ENCODE data around the gene DPY19L3. TPM values are rescaled to one million over a fixed set of nuclear protein-coding genes. Genes with fewer than 3 reads are reported as not detected.

Gene DPY19L3
- total RNA-seq, 1 donor from 2014 or later, result 83.1 TPM

DNA sequence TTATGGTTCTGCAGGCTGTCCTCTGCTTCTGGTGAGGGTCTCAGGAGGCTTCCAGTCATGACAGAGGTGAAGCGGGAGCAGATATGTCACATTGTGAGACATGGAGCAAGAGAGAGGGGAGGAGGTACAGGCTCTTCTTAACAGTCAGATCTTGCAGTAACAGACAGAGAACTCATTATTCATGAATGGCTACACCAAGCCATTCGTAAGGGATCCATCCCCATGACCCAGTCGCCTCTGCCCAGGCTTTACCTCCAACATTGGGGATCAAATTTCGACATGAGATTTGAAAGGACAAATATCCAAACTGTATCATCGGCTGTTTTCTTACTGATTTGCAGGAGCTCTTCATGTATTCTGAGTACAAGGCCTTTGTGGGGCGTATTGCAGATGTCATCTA is 38.5 kb upstream of the DPY19L3 start:
- TF ChIP-seq, protein P1, sequence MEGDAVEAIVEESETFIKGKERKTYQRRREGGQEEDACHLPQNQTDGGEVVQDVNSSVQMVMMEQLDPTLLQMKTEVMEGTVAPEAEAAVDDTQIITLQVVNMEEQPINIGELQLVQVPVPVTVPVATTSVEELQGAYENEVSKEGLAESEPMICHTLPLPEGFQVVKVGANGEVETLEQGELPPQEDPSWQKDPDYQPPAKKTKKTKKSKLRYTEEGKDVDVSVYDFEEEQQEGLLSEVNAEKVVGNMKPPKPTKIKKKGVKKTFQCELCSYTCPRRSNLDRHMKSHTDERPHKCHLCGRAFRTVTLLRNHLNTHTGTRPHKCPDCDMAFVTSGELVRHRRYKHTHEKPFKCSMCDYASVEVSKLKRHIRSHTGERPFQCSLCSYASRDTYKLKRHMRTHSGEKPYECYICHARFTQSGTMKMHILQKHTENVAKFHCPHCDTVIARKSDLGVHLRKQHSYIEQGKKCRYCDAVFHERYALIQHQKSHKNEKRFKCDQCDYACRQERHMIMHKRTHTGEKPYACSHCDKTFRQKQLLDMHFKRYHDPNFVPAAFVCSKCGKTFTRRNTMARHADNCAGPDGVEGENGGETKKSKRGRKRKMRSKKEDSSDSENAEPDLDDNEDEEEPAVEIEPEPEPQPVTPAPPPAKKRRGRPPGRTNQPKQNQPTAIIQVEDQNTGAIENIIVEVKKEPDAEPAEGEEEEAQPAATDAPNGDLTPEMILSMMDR (IDR thresholded peaks at IDR 0.05), result no peak
- TF ChIP-seq EZH2phosphoT487 (IDR thresholded peaks at IDR 0.05) (no peak), EZH2 (IDR thresholded peaks at IDR 0.05) (no peak)
- peaks cover 40% of the 10 kb centered on the region for H3K36me3 Mint-ChIP-seq
- Histone ChIP-seq H3K36me3 (peaks cover 3% of the 10 kb centered on the region), H3K9ac (no peak overlapping the region), H3K79me2 (ENCODE audit: low read depth) (peaks cover 71% of the 10 kb centered on the region), H3K9me3 (ENCODE audit: low read depth) (no peaks in the 10 kb centered on the region), H2AFZ (replicated peaks) (no peak overlapping the region), H3F3A (ENCODE audit: low read depth) (no peaks in the 10 kb centered on the region), H3K27ac (no peak overlapping the region), H3K27me3 (no peaks in the 10 kb centered on the region), H4K20me1 (ENCODE audit: low read depth) (peaks cover 22% of the 10 kb centered on the region), H3K4me3 (no peak overlapping the region), H3K4me2 (no peak overlapping the region), H3K4me1 (no peaks in the 10 kb centered on the region)
- H3K27ac Mint-ChIP-seq, result no peak overlapping the region
- H3K9me3 Mint-ChIP-seq, result no peaks in the 10 kb centered on the region
- no peak for DNase-seq (ENCODE audit: low spot score)
- no peaks in the 10 kb centered on the region for H3K27me3 Mint-ChIP-seq (ENCODE audit: insufficient read depth, low read depth)
- H3K4me3 Mint-ChIP-seq, result no peak overlapping the region
- H3K4me1 Mint-ChIP-seq, result no peaks in the 10 kb centered on the region

DNA sequence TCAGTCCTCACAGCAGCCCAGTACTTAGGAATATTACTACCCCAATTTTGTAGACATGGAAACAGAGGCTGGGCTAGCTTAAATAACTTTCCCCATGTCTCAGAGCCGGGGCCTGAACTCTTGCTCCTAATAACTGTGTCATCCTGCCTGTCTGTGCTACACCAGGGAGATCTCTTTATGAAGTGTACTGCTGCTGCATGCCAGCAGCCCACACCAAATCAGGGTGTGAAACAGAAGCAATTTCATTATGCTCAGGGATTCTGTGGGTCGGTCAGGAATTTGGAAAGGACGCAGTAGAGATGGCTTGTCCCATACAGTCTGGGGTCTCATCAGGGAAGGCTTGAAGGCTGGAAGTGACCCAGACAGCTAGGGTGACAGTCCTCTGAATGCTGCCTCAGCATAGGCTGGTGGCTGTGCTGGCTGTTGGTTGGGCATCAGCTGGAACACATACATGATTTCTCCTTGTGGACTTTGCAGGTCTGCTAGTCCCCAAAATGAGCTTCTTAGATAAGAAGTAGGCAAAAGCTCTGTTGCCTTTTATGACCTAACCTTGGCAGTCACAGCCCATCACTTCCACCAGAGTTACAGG is 37.5 kb upstream of the DPY19L3 start:
- H3K79me2 ChIP-seq (ENCODE audit: low read depth), result peaks cover 71% of the 10 kb centered on the region

GRCh38 chr19:32368787-32369186 is 36.8 kb upstream of the DPY19L3 start:
- H3K79me2 ChIP-seq (ENCODE audit: low read depth), result peaks cover 69% of the 10 kb centered on the region
- peaks cover 52% of the 10 kb centered on the region for H3K36me3 Mint-ChIP-seq
- H3K27ac ChIP-seq, result no peak overlapping the region

More for the DNA sequence above, 37.5 kb upstream of the DPY19L3 start:
- TF ChIP-seq EZH2 (IDR thresholded peaks at IDR 0.05) (no peak), EZH2phosphoT487 (IDR thresholded peaks at IDR 0.05) (no peak)
- TF ChIP-seq, protein P1 (IDR thresholded peaks at IDR 0.05), result no peak
- Mint-ChIP-seq H3K4me3 (no peak overlapping the region), H3K9me3 (no peaks in the 10 kb centered on the region), H3K36me3 (peaks cover 49% of the 10 kb centered on the region), H3K4me1 (no peaks in the 10 kb centered on the region), H3K27me3 (ENCODE audit: insufficient read depth, low read depth) (no peaks in the 10 kb centered on the region), H3K27ac (no peak overlapping the region)
- peaks cover 22% of the 10 kb centered on the region for H4K20me1 ChIP-seq (ENCODE audit: low read depth)
- H3F3A ChIP-seq (ENCODE audit: low read depth), result no peaks in the 10 kb centered on the region
- no peaks in the 10 kb centered on the region for H3K27me3 ChIP-seq
- no peak overlapping the region for H2AFZ ChIP-seq (replicated peaks)
- H3K36me3 ChIP-seq, result peaks cover 9% of the 10 kb centered on the region
- no peaks in the 10 kb centered on the region for H3K4me1 ChIP-seq
- no peak for DNase-seq (ENCODE audit: low spot score)
- H3K9ac ChIP-seq, result no peak overlapping the region
- H3K9me3 ChIP-seq (ENCODE audit: low read depth), result no peaks in the 10 kb centered on the region
- H3K4me3 ChIP-seq, result no peak overlapping the region
- H3K27ac ChIP-seq, result no peak overlapping the region
- no peak overlapping the region for H3K4me2 ChIP-seq

More at GRCh38 chr19:32368787-32369186, 36.8 kb upstream of the DPY19L3 start:
- Histone ChIP-seq H3K4me2 (no peak overlapping the region), H3K27me3 (no peaks in the 10 kb centered on the region), H3K9ac (no peak overlapping the region), H3F3A (ENCODE audit: low read depth) (no peaks in the 10 kb centered on the region), H3K4me1 (no peaks in the 10 kb centered on the region), H3K4me3 (no peak overlapping the region), H3K36me3 (peaks cover 9% of the 10 kb centered on the region), H2AFZ (replicated peaks) (no peak overlapping the region), H4K20me1 (ENCODE audit: low read depth) (peaks cover 22% of the 10 kb centered on the region), H3K9me3 (ENCODE audit: low read depth) (no peaks in the 10 kb centered on the region)
- no peak for DNase-seq (ENCODE audit: low spot score)
- no peak overlapping the region for H3K27ac Mint-ChIP-seq
- no peaks in the 10 kb centered on the region for H3K9me3 Mint-ChIP-seq
- H3K4me1 Mint-ChIP-seq, result no peaks in the 10 kb centered on the region
- H3K4me3 Mint-ChIP-seq, result no peak overlapping the region
- TF ChIP-seq EZH2phosphoT487 (IDR thresholded peaks at IDR 0.05) (no peak), EZH2 (IDR thresholded peaks at IDR 0.05) (no peak)
- TF ChIP-seq, protein P1 (IDR thresholded peaks at IDR 0.05), result no peak
- H3K27me3 Mint-ChIP-seq (ENCODE audit: insufficient read depth, low read depth), result no peaks in the 10 kb centered on the region

Measured in neural progenitor cell (in vitro differentiated cells).